Left lung (tissue), 10 donors: ENCODE measurements around the gene DNASE1. TPM values are rescaled to one million over a fixed set of nuclear protein-coding genes. Genes with fewer than 3 reads are reported as not detected.
A peak's percentile ranks its signal among the peaks of the same experiment; 100 is the strongest.

ENCODE experiments used
- ATAC-seq: fragments of 200-7000 bp; cut with Tn5 transposase; one replicate; pipeline ENCODE4 v1.9.1; 2020; ENCODE audit warnings: moderate library complexity
- DNase-seq, 4 donors: peaks; one replicate each; pipeline ENCODE4 v3.0.0-alpha.2; 2013 to 2020
- H3K27ac ChIP-seq, 2 donors: fragments of 200-600 bp; sonication (generic) in 1 of 2; one replicate each; pipeline versions ENCODE4 v1.5.0 to v1.8.0; 2020 to 2021
- H3K27me3 ChIP-seq, 2 donors: fragments of 200-600 bp; sonication (generic) in 1 of 2; one replicate each; pipeline versions ENCODE4 v1.5.0 to v1.8.0; 2020 to 2021
- H3K36me3 ChIP-seq, 2 donors: fragments of 200-600 bp; sonication (generic) in 1 of 2; one replicate each; pipeline versions ENCODE4 v1.5.0 to v1.8.0; 2020 to 2021
- H3K4me1 ChIP-seq, 2 donors: fragments of 200-600 bp; one replicate each; pipeline ENCODE4 v1.8.0; 2021
- H3K4me3 ChIP-seq, 2 donors: fragments of 200-600 bp; sonication (generic) in 1 of 2; one replicate each; pipeline versions ENCODE4 v1.5.0 to v1.8.0; 2020 to 2021; ENCODE audit warnings: mild to moderate bottlenecking in 1 of 2
- H3K9me3 ChIP-seq, 2 donors: fragments of 200-600 bp; sonication (generic) in 1 of 2; one replicate each; pipeline versions ENCODE4 v1.5.0 to v1.8.0; 2020 to 2021
- CTCF ChIP-seq, 2 donors: fragments of 200-600 bp; sonication (generic) in 1 of 2; IDR thresholded peaks; one replicate each; pipeline versions ENCODE4 v1.5.0 to v1.8.0; 2021; ENCODE audit warnings: antibody characterized with exemption in 2 of 2
- intact Hi-C, 2 donors: fragments of 100-400 bp; cut with DNase I; formaldehyde crosslinking; loops; one replicate each; pipeline versions ENCODE4 v1.11.2 to v1.14.2; 2022
- polyA plus RNA-seq, 6 donors: library from polyadenylated mRNA; unstranded; fragments of 120-200 nt; gene quantifications; one replicate each; pipeline ENCODE4 v1.2.1, GENCODE V29; 2013; ENCODE audit not compliant: insufficient read length in 6 of 6
- total RNA-seq, 2 donors: library from RNA; stranded (reverse); fragmentation: NEBNext Ultra II Directional; extraction: Animal tissue kit (Norgen Biotek cat#: 25700); gene quantifications; one replicate each; pipeline ENCODE4 v1.2.1, GENCODE V29; 2021
- donor health status: DM: no; HTN: yes; CAD: no.
- donor health status: DM: no; HTN: no; CAD: no.

Gene DNASE1
- total and polyA plus RNA-seq, 8 donors: 14.6 to 30.0 (median 28.1) TPM

DNA sequence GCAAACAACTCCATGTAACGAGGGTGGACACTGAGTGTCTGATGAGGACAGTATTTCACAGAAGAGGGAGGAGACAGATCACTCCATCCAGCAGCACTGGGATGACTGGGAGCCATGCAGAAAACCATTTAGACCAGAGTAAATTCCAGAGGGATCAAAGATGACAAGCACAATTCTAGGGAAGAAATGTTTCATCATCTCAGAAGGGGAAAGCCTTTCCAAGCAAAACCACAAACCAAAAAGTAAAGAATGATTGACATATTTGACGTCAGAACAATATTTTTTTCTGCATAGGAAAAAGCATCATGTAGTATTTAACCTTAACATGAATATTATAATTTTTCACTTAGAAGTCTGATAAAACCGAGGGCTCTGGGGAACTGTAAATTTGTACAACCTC, 4.8 kb downstream of the DNASE1 start:
- Histone ChIP-seq H3K27me3 (no peaks in the 10 kb centered on the region), H3K4me1 (no peaks in the 10 kb centered on the region), H3K4me3 (no peak overlapping the region), H3K36me3 (peaks cover 0 to 97% of the 10 kb centered on the region in 2 donors), H3K27ac (no peak overlapping the region), H3K9me3 (no peaks in the 10 kb centered on the region)
- no peak for DNase-seq
- no peak for ATAC-seq
- intact Hi-C loops: no loop called here
- no peak for TF ChIP-seq CTCF (IDR thresholded peaks at IDR 0.05)

DNA sequence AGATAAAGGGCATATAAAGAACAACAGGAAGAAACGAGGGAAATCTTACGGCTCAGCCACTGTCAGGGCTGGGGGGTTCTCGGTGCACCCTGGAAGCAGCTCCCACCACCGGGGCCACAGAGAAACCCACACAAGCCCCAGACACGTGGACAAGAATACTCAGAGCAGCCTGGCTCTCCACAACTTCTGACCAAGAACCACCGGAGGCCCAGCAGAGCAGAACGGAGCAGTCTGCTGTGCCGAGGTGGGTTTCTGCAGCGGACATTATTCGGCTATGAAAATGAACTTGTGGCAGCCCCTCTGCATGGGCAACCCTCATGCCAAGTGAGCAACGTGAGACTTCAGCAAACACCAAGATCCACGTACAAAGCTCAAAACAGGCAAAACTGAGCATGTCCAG, 6.8 kb downstream of the DNASE1 start:
- H3K27me3 ChIP-seq: no peaks in the 10 kb centered on the region
- H3K36me3 ChIP-seq: peaks cover 0 to 98% of the 10 kb centered on the region in 2 donors
- H3K4me3 ChIP-seq: no peak overlapping the region
- H3K27ac ChIP-seq: no peak overlapping the region
- no peaks in the 10 kb centered on the region for H3K9me3 ChIP-seq
- DNase-seq (peak in 1 of 4 donors; percentile 35), ATAC-seq (no peak)
- no peaks in the 10 kb centered on the region for H3K4me1 ChIP-seq
- TF ChIP-seq CTCF (IDR thresholded peaks at IDR 0.05): no peak
- intact Hi-C loops: no loop called here

- peak in 1 of 4 donors; percentile 42 for DNase-seq
- H3K4me1 ChIP-seq: no peaks in the 10 kb centered on the region
- ATAC-seq: no peak
- peaks cover 0 to 92% of the 10 kb centered on the region in 2 donors for H3K36me3 ChIP-seq
- H3K27me3 ChIP-seq: no peaks in the 10 kb centered on the region
- H3K9me3 ChIP-seq: no peaks in the 10 kb centered on the region
- H3K4me3 ChIP-seq: no peak overlapping the region
- no peak overlapping the region for H3K27ac ChIP-seq
- intact Hi-C loops: no loop called here
- no peak for TF ChIP-seq CTCF (IDR thresholded peaks at IDR 0.05)
These were observed 7.4 kb downstream of the DNASE1 start for GRCh38 chr16:3661922-3662321.

DNA sequence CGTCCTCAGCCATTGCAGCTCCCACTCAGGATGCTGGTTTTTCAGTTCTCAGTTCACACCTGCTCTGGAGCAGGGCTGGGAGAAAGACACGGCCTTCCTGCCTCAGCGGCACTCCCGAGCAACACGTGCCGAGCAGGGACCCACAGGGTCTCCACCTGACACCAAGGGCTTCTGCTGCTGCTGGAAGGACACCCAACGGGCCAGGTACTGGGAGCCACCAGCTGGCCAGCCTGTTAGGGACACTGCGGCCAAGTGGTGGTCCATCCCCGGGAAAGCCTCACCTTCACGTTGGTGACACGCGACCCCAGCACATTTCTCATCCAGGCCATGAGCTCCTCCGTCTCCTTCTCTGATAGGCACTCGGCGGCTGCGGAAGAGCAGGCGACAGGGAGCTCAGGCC, 8.1 kb downstream of the DNASE1 start:
- Histone ChIP-seq H3K36me3 (peaks cover 0 to 85% of the 10 kb centered on the region in 2 donors), H3K27me3 (no peaks in the 10 kb centered on the region), H3K4me3 (no peak overlapping the region), H3K9me3 (no peaks in the 10 kb centered on the region), H3K4me1 (no peaks in the 10 kb centered on the region), H3K27ac (no peak overlapping the region)
- no peak for ATAC-seq
- intact Hi-C loops: no loop called here
- DNase-seq: peak in 1 of 4 donors; percentile 44
- TF ChIP-seq CTCF (IDR thresholded peaks at IDR 0.05): no peak

DNA sequence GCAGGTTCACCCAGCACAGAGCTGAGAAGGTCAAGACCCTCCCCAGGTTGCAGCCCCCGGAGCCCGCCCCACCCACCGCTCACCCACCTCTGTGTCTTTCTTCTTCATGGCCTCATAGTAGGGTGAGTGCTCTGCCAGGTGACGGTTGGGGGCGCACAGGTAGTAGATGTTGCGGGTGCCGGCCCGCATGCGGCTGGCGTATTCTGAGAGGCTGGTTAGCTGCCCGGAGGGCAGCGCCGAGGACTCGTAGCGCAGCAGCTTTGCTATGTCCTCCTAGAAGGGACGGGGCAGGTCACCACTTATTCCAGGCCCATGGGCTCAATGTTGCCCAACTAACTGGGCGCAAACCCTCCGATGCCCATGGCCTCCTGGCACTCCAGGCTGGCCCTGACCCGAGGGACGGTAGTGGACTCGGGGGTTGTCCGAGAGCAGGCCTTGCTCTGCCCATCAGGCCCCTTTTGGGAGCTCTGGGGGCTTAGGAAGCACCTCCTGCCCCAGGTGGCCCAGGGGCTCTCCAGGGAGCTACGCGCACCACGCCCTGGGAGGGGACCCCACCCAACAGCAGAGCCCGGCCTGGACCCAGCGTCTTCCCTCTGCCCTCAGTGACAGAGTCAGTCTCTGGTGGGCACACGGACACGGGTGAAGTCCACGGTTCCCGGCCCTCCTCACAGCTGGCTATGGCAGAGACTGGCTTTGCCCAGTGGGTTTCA, 9.9 kb downstream of the DNASE1 start:
- no peak for TF ChIP-seq CTCF (IDR thresholded peaks at IDR 0.05)
- no peak for ATAC-seq
- Histone ChIP-seq H3K4me1 (no peaks in the 10 kb centered on the region), H3K27ac (no peak overlapping the region), H3K9me3 (no peaks in the 10 kb centered on the region), H3K27me3 (no peaks in the 10 kb centered on the region), H3K36me3 (peaks cover 0 to 80% of the 10 kb centered on the region in 2 donors), H3K4me3 (no peak overlapping the region)
- intact Hi-C loops: no loop called here
- DNase-seq: peak in 1 of 4 donors; percentile 61
